K562 (cell line): Measurements from ENCODE around the gene NUDT1. TPM values are rescaled to one million over a fixed set of nuclear protein-coding genes. Genes with fewer than 3 reads are reported as not detected.

Experiments used
- ATAC-seq: fragments of 200-7000 bp; cut with Tn5 transposase; 3 replicates; pipeline ENCODE4 v1.9.1; 2020; ENCODE audit warnings: moderate library complexity
- BruUV-seq: library from RNA; stranded (reverse); fragments of 400-500 nt; replicated peaks from 2 replicates; lab custom pipeline; 2021; lab: Mats Ljungman, UMichigan
- CTCF ChIA-PET: fragments of 300-600 bp; formaldehyde crosslinking; extraction: SDS; loops from one replicate; lab custom pipeline; 2021; ENCODE audit warnings: low intra/inter-chr PET ratio; lab: Yijun Ruan, JAX
- POLR2A ChIA-PET: fragments of 300-600, 350-650 bp; sonication (Branson Sonifier 250); formaldehyde crosslinking; extraction: SDS; loops from one replicate; lab custom pipeline; 2021; ENCODE audit warnings: antibody characterized with exemption, inconsistent platforms; lab: Yijun Ruan, JAX
- DNase-seq, 4 experiments: peaks; one replicate each; pipeline versions ENCODE4 v3.0.0 to v3.0.0-alpha.2; 2011 to 2018; ENCODE audit warnings: low spot score in 3 of 4, mixed read lengths in 3 of 4; ENCODE audit errors: extremely low read depth in 1 of 4
- FAIRE-seq: peaks from 2 replicates; lab custom pipeline; 2011; peaks lifted over from hg19 to GRCh38; lab: Jason Lieb, UNC
- H2AFZ ChIP-seq: 2 replicates; pipeline ENCODE4 v1.6.0; 2011; ENCODE audit warnings: low read depth, low read length, control low read depth, inconsistent platforms
- H3K27ac ChIP-seq: fragments of 200-600 bp; 3 replicates; pipeline ENCODE4 v1.8.0; 2011; ENCODE audit warnings: low read depth, mild to moderate bottlenecking, control low read depth, inconsistent platforms, low read length, moderate library complexity, mixed read lengths; ENCODE audit errors: extremely low read depth
- H3K27me3 ChIP-seq, 2 experiments: fragments of 300-600 bp in 1 of 2; 2 replicates in 1 of 2; 3 replicates in 1 of 2; pipeline versions ENCODE4 v1.6.0 to v1.8.0; 2011; ENCODE audit warnings: inconsistent platforms in 2 of 2, low read length in 2 of 2, mild to moderate bottlenecking in 1 of 2, mixed read lengths in 1 of 2, moderate library complexity in 1 of 2; ENCODE audit not compliant: control insufficient read depth in 2 of 2, insufficient read depth in 2 of 2
- H3K36me3 ChIP-seq: fragments of 300-600 bp; 3 replicates; pipeline ENCODE4 v1.8.0; 2011; ENCODE audit warnings: mild to moderate bottlenecking, low read length, inconsistent platforms; ENCODE audit not compliant: control insufficient read depth, insufficient read depth
- H3K4me1 ChIP-seq, 2 experiments: fragments of 200-600 bp in 1 of 2; replicated peaks in 1 of 2; 2 replicates in 1 of 2; 3 replicates in 1 of 2; pipeline versions ENCODE4 v1.5.1 to v1.8.0; 2011; ENCODE audit warnings: inconsistent platforms in 2 of 2, low read length in 2 of 2, mild to moderate bottlenecking in 1 of 2, mixed read lengths in 1 of 2, moderate library complexity in 1 of 2; ENCODE audit not compliant: control insufficient read depth in 2 of 2, insufficient read depth in 2 of 2
- H3K4me2 ChIP-seq: 2 replicates; pipeline ENCODE4 v1.6.1; 2011; ENCODE audit warnings: low read length, control low read depth, inconsistent platforms, mixed read lengths; ENCODE audit not compliant: insufficient read depth
- H3K4me3 ChIP-seq: fragments of 200-600 bp; sonication (generic), shearing (Covaris generic); 2 replicates; pipeline ENCODE4 v1.5.1; 2016; ENCODE audit warnings: control low read depth, inconsistent platforms
- H3K79me2 ChIP-seq: fragments of 200-600 bp; 3 replicates; pipeline ENCODE4 v1.8.0; 2011; ENCODE audit warnings: low read length, inconsistent platforms; ENCODE audit not compliant: control insufficient read depth, insufficient read depth
- H3K9ac ChIP-seq, 2 experiments: 2 replicates each; pipeline versions ENCODE4 v1.6.0 to v1.6.1; 2011; ENCODE audit warnings: low read depth in 2 of 2, low read length in 2 of 2, control low read depth in 1 of 2, inconsistent platforms in 1 of 2, mild to moderate bottlenecking in 1 of 2, mixed read lengths in 1 of 2; ENCODE audit not compliant: insufficient read depth in 1 of 2
- H3K9me1 ChIP-seq: one replicate; pipeline ENCODE4 v1.6.0; 2011; ENCODE audit warnings: inconsistent platforms, mild to moderate bottlenecking, low read length, moderate library complexity; ENCODE audit not compliant: control insufficient read depth, insufficient read depth
- H3K9me3 ChIP-seq: replicated peaks from 2 replicates; pipeline ENCODE4 v1.5.1; 2011; ENCODE audit warnings: low read depth, low read length, inconsistent platforms; ENCODE audit not compliant: control insufficient read depth, insufficient read depth
- H4K20me1 ChIP-seq: replicated peaks from 2 replicates; pipeline ENCODE4 v1.6.1; 2011; ENCODE audit warnings: low read length, inconsistent platforms, mixed read lengths; ENCODE audit not compliant: control insufficient read depth, insufficient read depth
- CEBPG ChIP-seq, 3 experiments: fragments of 200-800 bp in 1 of 3; sonication (Bioruptor generic) in 1 of 3; sonication (generic) in 1 of 3; formaldehyde crosslinking in 1 of 3; IDR thresholded peaks in 2 of 3; conservative IDR thresholded peaks in 1 of 3; 2 replicates each; pipeline versions ENCODE4 v1.6.1 to v1.8.0; 2016 to 2022; ENCODE audit warnings: missing compliant biosample characterization in 2 of 3, missing genetic modification characterization in 2 of 3, mild to moderate bottlenecking in 1 of 3, missing genetic modification reagents in 1 of 3
- CHCHD3 ChIP-seq: fragments of 250-450 bp; sonication (Bioruptor Pico); IDR thresholded peaks from 2 replicates; pipeline ENCODE4 v2.1.2; 2022; ENCODE audit warnings: mild to moderate bottlenecking
- ESRRB ChIP-seq: fragments of 250-450 bp; sonication (Bioruptor Pico); IDR thresholded peaks from 2 replicates; pipeline ENCODE4 v1.5.0; 2020; ENCODE audit warnings: mild to moderate bottlenecking, moderate library complexity, borderline replicate concordance
- FOXP4 ChIP-seq: sonication (generic); formaldehyde crosslinking; IDR thresholded peaks from 2 replicates; pipeline ENCODE4 v1.8.0; 2022; ENCODE audit warnings: mild to moderate bottlenecking, missing genetic modification reagents, borderline replicate concordance
- GTF2B ChIP-seq: IDR thresholded peaks from 2 replicates; pipeline ENCODE4 v1.6.1; 2011; ENCODE audit not compliant: insufficient read length; ENCODE audit errors: extremely low read depth
- HEY1 ChIP-seq: fragments of 250-450 bp; sonication (Bioruptor Pico); IDR thresholded peaks from 2 replicates; pipeline ENCODE4 v1.5.0; 2020; ENCODE audit warnings: mild to moderate bottlenecking, moderate library complexity, borderline replicate concordance
- NFIX ChIP-seq: fragments of 250-450 bp; sonication (Bioruptor Pico); IDR thresholded peaks from 2 replicates; pipeline ENCODE4 v1.4.0; 2020; ENCODE audit warnings: low read depth, mild to moderate bottlenecking, moderate library complexity
- PHF21A ChIP-seq: fragments of 450-650 bp; IDR thresholded peaks from 2 replicates; pipeline ENCODE4 v1.6.1; 2017; ENCODE audit warnings: low read depth, borderline replicate concordance
- POLR2G ChIP-seq: fragments of 200-400 bp; formaldehyde crosslinking; IDR thresholded peaks from 2 replicates; pipeline ENCODE4 v1.6.1; 2017; ENCODE audit warnings: low read depth, mild to moderate bottlenecking, antibody characterized with exemption, low read length, moderate library complexity
- PRPF4 ChIP-seq: fragments of 200-400 bp; formaldehyde crosslinking; IDR thresholded peaks from one replicate; pipeline ENCODE4 v1.6.1; 2017; ENCODE audit warnings: low read length, low read depth, mild to moderate bottlenecking; ENCODE audit not compliant: insufficient read depth, poor library complexity, severe bottlenecking
- PYGO2 ChIP-seq: fragments of 450-650 bp; IDR thresholded peaks from 2 replicates; pipeline ENCODE4 v1.6.1; 2016; ENCODE audit warnings: mild to moderate bottlenecking, missing genetic modification characterization, moderate library complexity, missing compliant biosample characterization
- RBM22 ChIP-seq: fragments of 200-400 bp; formaldehyde crosslinking; IDR thresholded peaks from 2 replicates; pipeline ENCODE4 v1.6.1; 2018; ENCODE audit warnings: low read length, low read depth; ENCODE audit not compliant: poor library complexity, severe bottlenecking
- SIRT6 ChIP-seq: IDR thresholded peaks from one replicate; pipeline ENCODE4 v1.6.1; 2012; ENCODE audit warnings: low read depth, mild to moderate bottlenecking, control low read depth, inconsistent platforms, low read length, moderate library complexity
- TEAD2 ChIP-seq: fragments of 450-650 bp; IDR thresholded peaks from 2 replicates; pipeline ENCODE4 v1.6.1; 2016; ENCODE audit warnings: missing genetic modification characterization, control low read depth, missing compliant biosample characterization
- TRIM28 ChIP-seq: fragments of 450-650 bp; IDR thresholded peaks from 2 replicates; pipeline ENCODE4 v1.6.1; 2017
- ZNF24 ChIP-seq: fragments of 450-650 bp; IDR thresholded peaks from 2 replicates; pipeline ENCODE4 v1.6.1; 2016
- ZNF263 ChIP-seq: sonication (generic); formaldehyde crosslinking; IDR thresholded peaks from 2 replicates; pipeline ENCODE4 v1.8.0; 2022; ENCODE audit warnings: mild to moderate bottlenecking, missing genetic modification reagents, borderline replicate concordance
- ZNF3 ChIP-seq: fragments of 250-450 bp; sonication (Bioruptor Pico); IDR thresholded peaks from 2 replicates; pipeline ENCODE4 v1.5.0; 2021; ENCODE audit warnings: mild to moderate bottlenecking, moderate library complexity
- ZNF644 ChIP-seq: fragments of 200-800 bp; sonication (Bioruptor generic); IDR thresholded peaks from 2 replicates; pipeline ENCODE4 v1.6.1; 2016; ENCODE audit warnings: low read depth, missing genetic modification characterization, missing compliant biosample characterization
- WGBS: fragments of 100-300 bp; shearing (Covaris generic); methylation state at CpG from one replicate; pipeline ENCODE4 v1.1.6; 2016; ENCODE audit warnings: low coverage, mixed read lengths; ENCODE audit not compliant: insufficient coverage; ENCODE audit errors: missing lambda C conversion rate; 5-methylcytosine and 5-hydroxymethylcytosine counted together
- in situ Hi-C: fragments of 300-500 bp; cut with MboI; formaldehyde crosslinking; loops from 4 replicates; pipeline ENCODE4 v1.15.0; 2018; ENCODE audit warnings: inconsistent platforms, mixed read lengths
- intact Hi-C: fragments of 100-400 bp; cut with micrococcal nuclease; formaldehyde crosslinking; loops from 2 replicates; pipeline ENCODE4 v1.14.2; 2022
- polyA plus RNA-seq, 8 experiments: library from polyadenylated mRNA; depleted of rRNA in 4 of 8; stranded (reverse) in 5 of 8; unstranded in 3 of 8; fragments of >200 nt; fragmentation: Nextera tagmentation in 2 of 8; fragmentation: Illumina TruSeq in 1 of 8; extraction: Ambion mirVana in 2 of 8; extraction: Trizol in 1 of 8; gene quantifications; 2 replicates each; pipeline versions ENCODE4 v1.2.1 to v1.2.3, GENCODE V29; 2011 to 2014; ENCODE audit warnings: inconsistent platforms in 1 of 8, missing spikeins in 1 of 8
- total RNA-seq, 7 experiments: library from RNA; depleted of rRNA in 6 of 7; stranded (reverse); fragments of >200 nt in 6 of 7; fragmentation: Illumina TruSeq in 2 of 7; extraction: Trizol in 2 of 7; gene quantifications; 2 replicates each; pipeline versions ENCODE4 v1.2.1 to v1.2.3, GENCODE V29; 2011 to 2021; ENCODE audit warnings: low replicate concordance in 1 of 7

Gene NUDT1
- total and polyA plus RNA-seq, 9 of the 15 experiments (the other 6 are each of a cell fraction or from before 2014, with no cell fraction given) = 5.3 to 73.3 (median 29.6) TPM

- H3K9ac ChIP-seq = peak overlapping the region in 1 of 2 experiments; percentile 48; a peak in 2 of 4 replicates
- BruUV-seq = TSS peak; percentile 43
- TF ChIP-seq ZNF24 (no peak), SIRT6 (no peak), CHCHD3 (CRISPR knock-in tag) (no peak), ZNF3 (no peak), ZNF263 (CRISPR knock-in tag) (peak; percentile 54), CEBPG (CRISPR knock-in tag; IDR thresholded peaks at IDR 0.05) (no peak), CEBPG (tag; conservative IDR thresholded peaks at IDR 0.05 in 1 of 2, IDR thresholded peaks at IDR 0.05 in 1 of 2) (no peak), HEY1 (CRISPR knock-in tag) (no peak), ESRRB (CRISPR knock-in tag) (no peak), PRPF4 (no peak), TRIM28 (no peak), NFIX (CRISPR knock-in tag) (no peak), TEAD2 (no peak), ZNF644 (tag) (no peak), PYGO2 (tag) (no peak), PHF21A (no peak), RBM22 (peak; percentile 26), GTF2B (no peak), POLR2G (peak; percentile 52; the same call in 1 of the 2 replicates), FOXP4 (CRISPR knock-in tag) (no peak)
These were observed 12.6 kb downstream of the NUDT1 start for GRCh38 chr7:2254429-2255144.

More at GRCh38 chr7:2254429-2255144, 12.6 kb downstream of the NUDT1 start:
- ChIA-PET POLR2A (interaction anchor here (0.7 kb wide), 2 partner anchors 28 to 59 kb away, joined by 3 to 4 read pairs; no protein-coding TSS in a partner anchor), CTCF (no interaction called here)
- Histone ChIP-seq H3K9me1 (peaks cover 2% of the 10 kb centered on the region), H3K79me2 (no peaks in the 10 kb centered on the region), H2AFZ (no peak overlapping the region), H3K4me3 (no peak overlapping the region), H3K27ac (no peak overlapping the region), H3K4me2 (no peak overlapping the region), H3K36me3 (peaks cover 56% of the 10 kb centered on the region; the same call in 2 of the 3 replicates), H4K20me1 (no peaks in the 10 kb centered on the region), H3K4me1 (peaks cover 0 to 29% of the 10 kb centered on the region in 2 experiments; a peak in 1 of 5 replicates), H3K9me3 (no peaks in the 10 kb centered on the region), H3K27me3 (no peaks in the 10 kb centered on the region)
- intact Hi-C loops (no loop called here), in situ Hi-C loops (loop anchor here (5.0 kb wide), 1 partner anchor 803 kb away; no protein-coding TSS in a partner anchor)
- FAIRE-seq = no peak
- 89% methylated on average over 21 of the region's 31 CpGs for WGBS
- ATAC-seq = no peak
- no peak for DNase-seq
